Caco-2 (cell line): Measurements from ENCODE around the gene MED9. TPM values are rescaled to one million over a fixed set of nuclear protein-coding genes. Genes with fewer than 3 reads are reported as not detected.

Experiments
- BruUV-seq: library from RNA; stranded (reverse); fragments of 400-500 nt; replicated peaks from 2 replicates; lab custom pipeline; 2021; lab: Mats Ljungman, UMichigan
- CTCF ChIA-PET: fragments of 300-600 bp; sonication (Branson Sonifier 250); formaldehyde crosslinking; loops from one replicate; lab custom pipeline; 2022; ENCODE audit warnings: antibody characterized with exemption; lab: Charles Lee
- POLR2A ChIA-PET: fragments of 300-600 bp; sonication (Branson Sonifier 250); formaldehyde crosslinking; loops from one replicate; lab custom pipeline; 2022; ENCODE audit warnings: antibody characterized with exemption; lab: Charles Lee
- DNase-seq, 2 experiments: peaks; one replicate each; pipeline versions ENCODE4 v3.0.0 to v3.0.0-alpha.2; 2020 to 2022
- H3K27me3 ChIP-seq: replicated peaks from 2 replicates; pipeline ENCODE4 v1.6.0; 2011; ENCODE audit warnings: low read length; ENCODE audit not compliant: control insufficient read depth, insufficient read depth
- H3K36me3 ChIP-seq: 2 replicates; pipeline ENCODE4 v1.5.1; 2011; ENCODE audit warnings: low read length; ENCODE audit not compliant: control insufficient read depth, insufficient read depth
- H3K4me1 ChIP-seq: fragments of 250-450 bp; sonication (Bioruptor Pico); 2 replicates; pipeline ENCODE4 v1.5.1; 2020; ENCODE audit warnings: mild to moderate bottlenecking
- H3K4me3 ChIP-seq: 2 replicates; pipeline ENCODE4 v1.5.1; 2011; ENCODE audit warnings: low read depth, mild to moderate bottlenecking, control low read depth, low read length
- H3K9me3 ChIP-seq: fragments of 250-450 bp; sonication (Bioruptor Pico); 2 replicates; pipeline ENCODE4 v1.5.1; 2020; ENCODE audit warnings: mild to moderate bottlenecking, moderate library complexity
- H3K27ac Mint-ChIP-seq: one replicate; pipeline ENCODE4 v1.8.0; 2022; ENCODE audit warnings: mixed read lengths; ENCODE audit not compliant: unreplicated experiment
- H3K27me3 Mint-ChIP-seq: one replicate; pipeline ENCODE4 v1.8.0; 2022; ENCODE audit warnings: mixed read lengths; ENCODE audit not compliant: insufficient read depth, unreplicated experiment
- H3K36me3 Mint-ChIP-seq: one replicate; pipeline ENCODE4 v1.8.0; 2022; ENCODE audit warnings: mild to moderate bottlenecking, mixed read lengths; ENCODE audit not compliant: insufficient read depth, unreplicated experiment
- H3K4me1 Mint-ChIP-seq: one replicate; pipeline ENCODE4 v1.8.0; 2022; ENCODE audit warnings: low read depth, mixed read lengths; ENCODE audit not compliant: unreplicated experiment
- H3K4me3 Mint-ChIP-seq: one replicate; pipeline ENCODE4 v1.8.0; 2022; ENCODE audit warnings: mild to moderate bottlenecking, moderate library complexity, mixed read lengths; ENCODE audit not compliant: unreplicated experiment
- H3K9me3 Mint-ChIP-seq: one replicate; pipeline ENCODE4 v1.8.0; 2022; ENCODE audit warnings: mixed read lengths; ENCODE audit not compliant: unreplicated experiment
- intact Hi-C: fragments of 100-400 bp; cut with micrococcal nuclease; formaldehyde crosslinking; loops from one replicate; pipeline ENCODE4 v1.10.0; 2022; ENCODE audit not compliant: unreplicated experiment
- total RNA-seq: library from RNA; stranded (reverse); gene quantifications from 2 replicates; pipeline ENCODE4 v1.2.3, GENCODE V29; 2022
- TF ChIP-seq, protein P1 (sequence below), 2 experiments: fragments of 200-600 bp in 1 of 2; IDR thresholded peaks; 1 replicate in 1 of 2; 2 replicates in 1 of 2; pipeline versions ENCODE4 v1.5.1 to v1.8.0; 2011 to 2022; ENCODE audit warnings: antibody characterized with exemption in 1 of 2, control low read depth in 1 of 2, inconsistent platforms in 1 of 2, low read depth in 1 of 2, low read length in 1 of 2, mild to moderate bottlenecking in 1 of 2, moderate library complexity in 1 of 2; ENCODE audit not compliant: insufficient read depth in 1 of 2, severe bottlenecking in 1 of 2, unreplicated experiment in 1 of 2

The MED9 gene
- total RNA-seq, 1 experiment from 2014 or later: 24.9 TPM

DNA sequence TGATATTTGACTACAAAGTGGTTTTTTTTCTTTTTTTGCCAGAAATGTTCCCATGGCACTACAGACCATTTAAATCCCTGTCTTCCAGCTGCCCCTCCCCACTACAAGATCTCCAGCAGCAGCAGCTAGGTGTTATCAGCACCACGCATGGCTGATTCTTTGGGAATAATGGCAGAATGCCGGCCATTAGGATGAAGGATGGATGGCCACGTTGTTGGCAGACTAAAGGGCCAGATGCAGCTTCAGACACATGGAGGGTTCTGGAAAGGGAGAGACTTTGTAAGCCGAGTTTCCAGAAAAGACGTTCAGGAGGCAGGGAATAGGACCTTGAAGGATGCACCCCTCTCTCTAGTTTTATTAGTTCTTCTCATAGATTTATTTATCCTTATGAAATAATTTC is 10.3 kb upstream of the MED9 start:
- no peaks in the 10 kb centered on the region for H3K36me3 ChIP-seq
- H3K4me3 ChIP-seq: no peak overlapping the region
- Mint-ChIP-seq H3K9me3 (no peaks in the 10 kb centered on the region), H3K36me3 (no peaks in the 10 kb centered on the region), H3K4me1 (no peaks in the 10 kb centered on the region), H3K4me3 (no peak overlapping the region), H3K27ac (no peak overlapping the region), H3K27me3 (peaks cover 4% of the 10 kb centered on the region)
- no peaks in the 10 kb centered on the region for H3K9me3 ChIP-seq
- intact Hi-C loops: no loop called here
- no peaks in the 10 kb centered on the region for H3K27me3 ChIP-seq
- ChIA-PET POLR2A (no interaction called here), CTCF (no interaction called here)
- TF ChIP-seq, protein P1, sequence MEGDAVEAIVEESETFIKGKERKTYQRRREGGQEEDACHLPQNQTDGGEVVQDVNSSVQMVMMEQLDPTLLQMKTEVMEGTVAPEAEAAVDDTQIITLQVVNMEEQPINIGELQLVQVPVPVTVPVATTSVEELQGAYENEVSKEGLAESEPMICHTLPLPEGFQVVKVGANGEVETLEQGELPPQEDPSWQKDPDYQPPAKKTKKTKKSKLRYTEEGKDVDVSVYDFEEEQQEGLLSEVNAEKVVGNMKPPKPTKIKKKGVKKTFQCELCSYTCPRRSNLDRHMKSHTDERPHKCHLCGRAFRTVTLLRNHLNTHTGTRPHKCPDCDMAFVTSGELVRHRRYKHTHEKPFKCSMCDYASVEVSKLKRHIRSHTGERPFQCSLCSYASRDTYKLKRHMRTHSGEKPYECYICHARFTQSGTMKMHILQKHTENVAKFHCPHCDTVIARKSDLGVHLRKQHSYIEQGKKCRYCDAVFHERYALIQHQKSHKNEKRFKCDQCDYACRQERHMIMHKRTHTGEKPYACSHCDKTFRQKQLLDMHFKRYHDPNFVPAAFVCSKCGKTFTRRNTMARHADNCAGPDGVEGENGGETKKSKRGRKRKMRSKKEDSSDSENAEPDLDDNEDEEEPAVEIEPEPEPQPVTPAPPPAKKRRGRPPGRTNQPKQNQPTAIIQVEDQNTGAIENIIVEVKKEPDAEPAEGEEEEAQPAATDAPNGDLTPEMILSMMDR (IDR thresholded peaks at IDR 0.05; ENCODE audit: insufficient read depth in 1 of 2, low read depth in 1 of 2, low read length in 1 of 2, severe bottlenecking in 1 of 2, unreplicated experiment in 1 of 2): no peak
- BruUV-seq: no TSS peak
- DNase-seq: no peak
- no peaks in the 10 kb centered on the region for H3K4me1 ChIP-seq

DNA sequence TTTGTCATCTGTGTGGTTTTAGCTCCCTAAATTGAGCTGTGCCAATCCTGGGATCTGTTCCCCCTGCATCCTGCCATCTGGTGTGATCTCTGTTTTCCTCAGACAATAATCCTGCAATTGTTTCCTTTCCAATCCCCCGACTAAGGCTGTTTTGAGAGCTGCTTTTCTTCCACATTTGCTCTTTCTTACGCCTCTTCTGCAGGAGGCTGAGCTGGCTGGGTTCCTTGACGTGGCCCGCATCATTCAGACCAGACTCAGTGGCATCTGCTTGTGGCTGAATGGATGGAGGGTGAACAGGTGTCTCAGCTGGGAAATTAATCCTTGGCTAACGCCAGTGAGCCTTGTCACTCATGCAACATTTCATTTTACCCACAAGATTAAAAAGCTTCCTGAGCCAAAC is 9.8 kb upstream of the MED9 start:
- H3K36me3 Mint-ChIP-seq: no peaks in the 10 kb centered on the region
- no peaks in the 10 kb centered on the region for H3K9me3 Mint-ChIP-seq

DNA sequence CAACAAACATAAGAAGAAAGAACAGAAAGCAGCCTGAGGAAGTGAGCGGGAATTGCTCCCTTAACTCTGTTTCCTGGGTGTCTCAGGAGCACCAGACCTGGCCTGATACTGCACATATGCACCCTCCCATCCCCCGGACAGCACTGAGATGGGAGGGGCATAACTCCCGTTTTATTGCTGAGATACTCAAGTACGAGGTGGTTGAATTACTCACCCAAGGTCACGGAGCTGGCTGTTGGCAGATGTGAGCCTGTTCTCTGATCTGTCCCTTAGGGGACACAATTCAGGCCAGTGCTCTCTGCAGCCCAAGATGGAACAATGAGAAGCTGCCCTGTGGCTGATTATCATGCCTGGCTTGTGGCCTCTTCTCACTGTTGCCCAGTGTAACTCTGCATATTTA is 9.1 kb upstream of the MED9 start:
- ChIA-PET CTCF (interaction anchor here (0.6 to 1.0 kb wide), 2 partner anchors 32 to 321 kb away, joined by 3 read pairs; no protein-coding TSS in a partner anchor), POLR2A (no interaction called here)
- H3K27ac Mint-ChIP-seq: no peak overlapping the region
- no TSS peak for BruUV-seq
- Histone ChIP-seq H3K4me3 (no peak overlapping the region), H3K9me3 (no peaks in the 10 kb centered on the region), H3K4me1 (no peaks in the 10 kb centered on the region), H3K36me3 (no peaks in the 10 kb centered on the region), H3K27me3 (no peaks in the 10 kb centered on the region)
- H3K36me3 Mint-ChIP-seq: no peaks in the 10 kb centered on the region
- TF ChIP-seq, protein P1 (IDR thresholded peaks at IDR 0.05; ENCODE audit: insufficient read depth in 1 of 2, low read depth in 1 of 2, low read length in 1 of 2, severe bottlenecking in 1 of 2, unreplicated experiment in 1 of 2): no peak
- no peaks in the 10 kb centered on the region for H3K4me1 Mint-ChIP-seq
- intact Hi-C loops: no loop called here
- peaks cover 4% of the 10 kb centered on the region for H3K27me3 Mint-ChIP-seq
- no peak for DNase-seq
- H3K9me3 Mint-ChIP-seq: no peaks in the 10 kb centered on the region
- no peak overlapping the region for H3K4me3 Mint-ChIP-seq

More for the DNA sequence above, 9.8 kb upstream of the MED9 start:
- H3K4me3 Mint-ChIP-seq: no peak overlapping the region
- TF ChIP-seq, protein P1 (IDR thresholded peaks at IDR 0.05; ENCODE audit: insufficient read depth in 1 of 2, low read depth in 1 of 2, low read length in 1 of 2, severe bottlenecking in 1 of 2, unreplicated experiment in 1 of 2): no peak
- intact Hi-C loops: no loop called here
- Histone ChIP-seq H3K4me3 (no peak overlapping the region), H3K36me3 (no peaks in the 10 kb centered on the region), H3K4me1 (no peaks in the 10 kb centered on the region), H3K9me3 (no peaks in the 10 kb centered on the region), H3K27me3 (no peaks in the 10 kb centered on the region)
- no peak overlapping the region for H3K27ac Mint-ChIP-seq
- ChIA-PET POLR2A (no interaction called here), CTCF (interaction anchor here (0.6 kb wide), 1 partner anchor 322 kb away, joined by 3 read pairs; no protein-coding TSS in a partner anchor)
- H3K4me1 Mint-ChIP-seq: no peaks in the 10 kb centered on the region
- H3K27me3 Mint-ChIP-seq: peaks cover 4% of the 10 kb centered on the region
- no TSS peak for BruUV-seq
- no peak for DNase-seq
